HCT116 (cell line): ENCODE data around the gene CXADR. TPM values are rescaled to one million over a fixed set of nuclear protein-coding genes. Genes with fewer than 3 reads are reported as not detected.

ENCODE experiments used
- ATAC-seq: fragments of 200-7000 bp; cut with Tn5 transposase; 2 replicates; pipeline ENCODE4 v1.9.1; 2020; ENCODE audit warnings: mild to moderate bottlenecking, moderate library complexity
- BruUV-seq: library from RNA; stranded (reverse); fragments of 400-500 nt; replicated peaks from 2 replicates; lab custom pipeline; 2021; lab: Mats Ljungman, UMichigan
- CTCF ChIA-PET: fragments of 300-600 bp; sonication (Branson Sonifier 250); formaldehyde crosslinking; loops from one replicate; lab custom pipeline; 2021; ENCODE audit warnings: antibody characterized with exemption; lab: Charles Lee
- POLR2A ChIA-PET: fragments of 300-600, 350-600 bp; sonication (Branson Sonifier 250); formaldehyde crosslinking; loops from one replicate; lab custom pipeline; 2021; ENCODE audit warnings: antibody characterized with exemption; lab: Charles Lee
- RAD21 ChIA-PET, 2 experiments: fragments of 300-600 bp; sonication (Branson Sonifier 250); formaldehyde crosslinking; loops; one replicate each; lab custom pipeline; 2023; ENCODE audit warnings: low total read pairs in 2 of 2; ENCODE audit not compliant: uncharacterized antibody in 2 of 2, unreplicated experiment in 2 of 2, low non-redundant PET in 1 of 2; lab: Charles Lee
- DNase-seq: peaks from one replicate; pipeline ENCODE4 v3.0.0-alpha.2; 2010; ENCODE audit warnings: low read depth, low spot score
- H2AFZ ChIP-seq: fragments of 200-600 bp; shearing (Covaris generic), sonication (generic); 2 replicates; pipeline ENCODE4 v1.6.1; 2017; ENCODE audit warnings: low read depth, mixed run types, mixed read lengths, antibody characterized with exemption, low read length; ENCODE audit not compliant: poor library complexity, severe bottlenecking
- H3K27ac ChIP-seq: 2 replicates; pipeline ENCODE4 v1.5.1; 2012; ENCODE audit warnings: low read depth, low read length
- H3K27me3 ChIP-seq: fragments of 200-600 bp; sonication (generic); 2 replicates; pipeline ENCODE4 v1.6.1; 2016; ENCODE audit warnings: mixed run types, low read length, mixed read lengths; ENCODE audit not compliant: insufficient read depth
- H3K36me3 ChIP-seq, 2 experiments: fragments of 200-500 bp in 1 of 2; fragments of 200-600 bp in 1 of 2; sonication (Bioruptor generic) in 1 of 2; sonication (generic) in 1 of 2; 2 replicates each; pipeline versions ENCODE4 v1.5.1 to v1.6.1; 2014 to 2016; ENCODE audit warnings: low read length in 2 of 2, inconsistent platforms in 1 of 2, mixed read lengths in 1 of 2, mixed run types in 1 of 2; ENCODE audit not compliant: insufficient read depth in 2 of 2, control insufficient read depth in 1 of 2
- H3K4me1 ChIP-seq, 2 experiments: fragments of 200-600 bp in 1 of 2; sonication (generic) in 1 of 2; 2 replicates each; pipeline versions ENCODE4 v1.5.1 to v1.6.1; 2012 to 2017; ENCODE audit warnings: low read length in 2 of 2, inconsistent platforms in 1 of 2, mild to moderate bottlenecking in 1 of 2, mixed read lengths in 1 of 2, mixed run types in 1 of 2, moderate library complexity in 1 of 2; ENCODE audit not compliant: insufficient read depth in 2 of 2, control insufficient read depth in 1 of 2
- H3K4me2 ChIP-seq: fragments of 200-600 bp; sonication (generic); 2 replicates; pipeline ENCODE4 v1.6.1; 2017; ENCODE audit warnings: mixed run types, low read length, mixed read lengths
- H3K4me3 ChIP-seq, 2 experiments: fragments of 200-600 bp in 1 of 2; sonication (generic) in 1 of 2; replicated peaks in 1 of 2; 2 replicates each; pipeline ENCODE4 v1.5.1; 2011 to 2016; ENCODE audit warnings: low read length in 2 of 2, control low read depth in 1 of 2, low read depth in 1 of 2, mild to moderate bottlenecking in 1 of 2, mixed read lengths in 1 of 2, mixed run types in 1 of 2
- H3K79me2 ChIP-seq: fragments of 200-600 bp; sonication (generic); 2 replicates; pipeline ENCODE4 v1.6.1; 2017; ENCODE audit warnings: mild to moderate bottlenecking, mixed run types, low read length, moderate library complexity, mixed read lengths; ENCODE audit not compliant: insufficient read depth
- H3K9ac ChIP-seq: fragments of 200-600 bp; sonication (generic); 2 replicates; pipeline ENCODE4 v1.6.1; 2016; ENCODE audit warnings: low read length, mixed read lengths
- H3K9me2 ChIP-seq: fragments of 200-600 bp; sonication (generic), shearing (Covaris generic); 2 replicates; pipeline ENCODE4 v1.6.1; 2017; ENCODE audit warnings: mixed run types, mild to moderate bottlenecking, moderate library complexity; ENCODE audit not compliant: insufficient read depth
- H3K9me3 ChIP-seq, 2 experiments: fragments of 200-500 bp in 1 of 2; fragments of 200-600 bp in 1 of 2; sonication (Bioruptor generic) in 1 of 2; sonication (generic) in 1 of 2; 2 replicates each; pipeline ENCODE4 v1.6.1; 2014 to 2017; ENCODE audit warnings: low read length in 2 of 2, mixed read lengths in 2 of 2, inconsistent platforms in 1 of 2, low read depth in 1 of 2, mild to moderate bottlenecking in 1 of 2, mixed run types in 1 of 2, moderate library complexity in 1 of 2; ENCODE audit not compliant: control insufficient read depth in 1 of 2, insufficient read depth in 1 of 2
- H4K20me1 ChIP-seq: fragments of 200-600 bp; sonication (generic), shearing (Covaris generic); 2 replicates; pipeline ENCODE4 v1.6.1; 2017; ENCODE audit warnings: mixed run types, mild to moderate bottlenecking, moderate library complexity; ENCODE audit not compliant: insufficient read depth
- ATF3 ChIP-seq: IDR thresholded peaks from 2 replicates; pipeline ENCODE4 v1.6.1; 2012
- CBX3 ChIP-seq: IDR thresholded peaks from 2 replicates; pipeline ENCODE4 v1.6.1; 2012; ENCODE audit warnings: low read depth
- CEBPB ChIP-seq: IDR thresholded peaks from 2 replicates; pipeline ENCODE4 v1.6.1; 2012; ENCODE audit warnings: low read depth
- ELF1 ChIP-seq: IDR thresholded peaks from 2 replicates; pipeline ENCODE4 v1.6.1; 2012; ENCODE audit warnings: low read depth, borderline replicate concordance
- EZH2 ChIP-seq: fragments of 200-600 bp; sonication (generic); IDR thresholded peaks from 2 replicates; pipeline ENCODE4 v1.6.1; 2017; ENCODE audit warnings: antibody characterized with exemption, mixed run types
- JUND ChIP-seq: IDR thresholded peaks from 2 replicates; pipeline ENCODE4 v1.6.1; 2012
- POLR2A ChIP-seq: IDR thresholded peaks from 2 replicates; pipeline ENCODE4 v1.7.0; 2011; ENCODE audit warnings: borderline replicate concordance; ENCODE audit not compliant: insufficient read depth, insufficient read length; ENCODE audit errors: extremely low read depth
- POLR2AphosphoS5 ChIP-seq: IDR thresholded peaks from 2 replicates; pipeline ENCODE4 v1.6.1; 2011; ENCODE audit warnings: mild to moderate bottlenecking, low read depth, low read length, moderate library complexity
- TCF7L2 ChIP-seq: IDR thresholded peaks from 2 replicates; pipeline ENCODE4 v1.7.0; 2011; ENCODE audit warnings: borderline replicate concordance, inconsistent platforms; ENCODE audit not compliant: insufficient read depth, insufficient read length; ENCODE audit errors: extremely low read depth
- YY1 ChIP-seq: IDR thresholded peaks from 2 replicates; pipeline ENCODE4 v1.6.1; 2011; ENCODE audit warnings: low read length, low read depth, moderate library complexity, mild to moderate bottlenecking; ENCODE audit not compliant: insufficient replicate concordance; ENCODE audit errors: extremely low read depth
- ZBTB33 ChIP-seq: IDR thresholded peaks from 2 replicates; pipeline ENCODE4 v1.6.1; 2011; ENCODE audit warnings: mild to moderate bottlenecking, low read length, moderate library complexity; ENCODE audit not compliant: insufficient replicate concordance; ENCODE audit errors: extremely low read depth
- intact Hi-C: fragments of 100-400 bp; cut with micrococcal nuclease; formaldehyde crosslinking; loops from 2 replicates; pipeline ENCODE4 v1.10.0; 2022
- total RNA-seq: library from RNA; stranded (reverse); gene quantifications from one replicate; pipeline ENCODE4 v1.2.1, GENCODE V29; 2021; ENCODE audit not compliant: unreplicated experiment

Gene CXADR
- total RNA-seq, 1 experiment from 2014 or later: 21.6 TPM

DNA sequence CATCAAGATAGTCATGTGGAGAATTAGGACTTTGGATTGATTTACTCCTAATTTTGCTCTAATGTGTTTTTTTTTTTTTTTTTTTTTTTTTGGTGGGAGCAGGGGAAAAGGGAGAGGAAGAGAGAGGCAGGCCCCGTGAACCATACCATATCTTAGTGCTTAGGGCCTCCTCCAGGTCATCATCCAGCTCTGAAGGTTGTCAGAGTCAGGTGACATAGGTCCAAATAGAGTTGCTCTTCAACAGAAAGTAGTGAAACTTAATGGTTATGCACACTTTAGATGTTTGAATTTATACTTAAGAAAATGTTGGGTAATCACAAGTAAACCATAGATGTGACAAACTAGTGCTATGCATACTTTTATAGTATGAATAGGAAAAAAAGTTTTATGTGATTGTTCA lies 32.2 kb downstream of the CXADR start:
- DNase-seq (no peak), ATAC-seq (no peak)
- no peak for TF ChIP-seq CBX3
- TF ChIP-seq JUND: no peak
- no peak for TF ChIP-seq ZBTB33
- no peak for TF ChIP-seq ELF1
- no peak for TF ChIP-seq CEBPB
- no peak for TF ChIP-seq EZH2
- no peak for TF ChIP-seq POLR2A
- TF ChIP-seq TCF7L2: no peak
- peaks cover 0 to 7% of the 10 kb centered on the region in 2 experiments; a peak in 1 of 4 replicates for H3K36me3 ChIP-seq
- H3K79me2 ChIP-seq: no peaks in the 10 kb centered on the region; the same call in 1 of the 2 replicates
- no peaks in the 10 kb centered on the region for H3K27me3 ChIP-seq
- no TSS peak for BruUV-seq
- RAD21 ChIA-PET: no interaction called here
- CTCF ChIA-PET: interaction anchor here (1.1 kb wide), 1 partner anchor 157 kb away, joined by 3 read pairs; no protein-coding TSS in a partner anchor
- H3K4me1 ChIP-seq: 0 out of 4 replicates have a peak, but pooled peaks cover 0 to 3% of the 10 kb centered on the region in 2 experiments
- H3K27ac ChIP-seq: no peak overlapping the region
- POLR2A ChIA-PET: no interaction called here
- H2AFZ ChIP-seq: no peak overlapping the region
- no peaks in the 10 kb centered on the region for H3K9me2 ChIP-seq
- H3K9me3 ChIP-seq: no peaks in the 10 kb centered on the region
- no peak overlapping the region for H3K4me3 ChIP-seq
- intact Hi-C loops: no loop called here
- no peak overlapping the region for H3K4me2 ChIP-seq
- no peaks in the 10 kb centered on the region for H4K20me1 ChIP-seq
- no peak overlapping the region for H3K9ac ChIP-seq

- Histone ChIP-seq H3K4me2 (no peak overlapping the region), H3K9ac (no peak overlapping the region), H3K79me2 (no peaks in the 10 kb centered on the region; the same call in 1 of the 2 replicates), H3K4me3 (no peak overlapping the region), H4K20me1 (no peaks in the 10 kb centered on the region), H3K27me3 (no peaks in the 10 kb centered on the region), H3K36me3 (peaks cover 0 to 7% of the 10 kb centered on the region in 2 experiments; a peak in 1 of 4 replicates), H3K9me3 (no peaks in the 10 kb centered on the region), H3K27ac (no peak overlapping the region), H3K4me1 (peaks cover 4 to 12% of the 10 kb centered on the region in 2 experiments; a peak in 2 of 4 replicates), H3K9me2 (no peaks in the 10 kb centered on the region), H2AFZ (no peak overlapping the region)
- TF ChIP-seq YY1 (no peak), ATF3 (no peak), ZBTB33 (no peak), POLR2A (no peak), POLR2AphosphoS5 (no peak), EZH2 (no peak)
- POLR2A ChIA-PET: no interaction called here
- intact Hi-C loops: no loop called here
- DNase-seq (no peak), ATAC-seq (no peak)
- CTCF ChIA-PET: interaction anchor here (1.6 kb wide), 1 partner anchor 161 kb away, joined by 5 read pairs; no protein-coding TSS in a partner anchor
- no TSS peak for BruUV-seq
- RAD21 ChIA-PET: no interaction called here
Measured at GRCh38 chr21:17548262-17548661, 35.4 kb downstream of the CXADR start.
